ENCODE measurements around the gene RANGRF.

GRCh38 chr17:8272421-8272820, 16.0 kb upstream of the RANGRF start:
- TF ChIP-seq, protein P1, sequence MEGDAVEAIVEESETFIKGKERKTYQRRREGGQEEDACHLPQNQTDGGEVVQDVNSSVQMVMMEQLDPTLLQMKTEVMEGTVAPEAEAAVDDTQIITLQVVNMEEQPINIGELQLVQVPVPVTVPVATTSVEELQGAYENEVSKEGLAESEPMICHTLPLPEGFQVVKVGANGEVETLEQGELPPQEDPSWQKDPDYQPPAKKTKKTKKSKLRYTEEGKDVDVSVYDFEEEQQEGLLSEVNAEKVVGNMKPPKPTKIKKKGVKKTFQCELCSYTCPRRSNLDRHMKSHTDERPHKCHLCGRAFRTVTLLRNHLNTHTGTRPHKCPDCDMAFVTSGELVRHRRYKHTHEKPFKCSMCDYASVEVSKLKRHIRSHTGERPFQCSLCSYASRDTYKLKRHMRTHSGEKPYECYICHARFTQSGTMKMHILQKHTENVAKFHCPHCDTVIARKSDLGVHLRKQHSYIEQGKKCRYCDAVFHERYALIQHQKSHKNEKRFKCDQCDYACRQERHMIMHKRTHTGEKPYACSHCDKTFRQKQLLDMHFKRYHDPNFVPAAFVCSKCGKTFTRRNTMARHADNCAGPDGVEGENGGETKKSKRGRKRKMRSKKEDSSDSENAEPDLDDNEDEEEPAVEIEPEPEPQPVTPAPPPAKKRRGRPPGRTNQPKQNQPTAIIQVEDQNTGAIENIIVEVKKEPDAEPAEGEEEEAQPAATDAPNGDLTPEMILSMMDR (IDR thresholded peaks at IDR 0.05), result no peak
- TF ChIP-seq POLR2A (IDR thresholded peaks at IDR 0.05) (no peak), EP300 (IDR thresholded peaks at IDR 0.05) (no peak)

Measured in ovary (tissue), 3 donors.